Measurements from ENCODE around the gene PTGR3.
A peak's percentile ranks its signal among the peaks of the same experiment; 100 is the strongest.

PTGR3 gene

DNA sequence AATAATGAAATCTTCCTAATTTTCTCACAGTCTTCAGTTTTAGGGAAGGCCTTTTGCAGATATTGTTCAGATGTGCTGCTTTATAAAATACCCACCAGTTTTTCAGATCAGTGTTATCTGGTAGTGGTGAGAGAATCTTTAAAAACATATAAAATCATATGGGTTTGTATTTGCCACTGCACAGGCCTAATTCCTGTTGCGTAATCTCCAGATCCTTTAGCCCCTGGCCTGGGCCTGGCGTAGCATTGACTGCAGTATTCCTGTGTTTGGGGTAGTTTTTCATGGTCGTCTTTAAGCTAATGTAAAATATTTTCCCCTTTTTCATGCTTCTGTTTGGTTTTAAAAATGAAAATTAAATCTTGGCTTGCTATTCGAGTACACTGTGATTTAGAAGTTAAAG is 44.8 kb upstream of the PTGR3 start:
- no peak for TF ChIP-seq YY1 (IDR thresholded peaks at IDR 0.05; ENCODE audit: low read depth)
- TF ChIP-seq NFIC (IDR thresholded peaks at IDR 0.05), result no peak
- peak; percentile 84 for TF ChIP-seq CEBPB (IDR thresholded peaks at IDR 0.05)

DNA sequence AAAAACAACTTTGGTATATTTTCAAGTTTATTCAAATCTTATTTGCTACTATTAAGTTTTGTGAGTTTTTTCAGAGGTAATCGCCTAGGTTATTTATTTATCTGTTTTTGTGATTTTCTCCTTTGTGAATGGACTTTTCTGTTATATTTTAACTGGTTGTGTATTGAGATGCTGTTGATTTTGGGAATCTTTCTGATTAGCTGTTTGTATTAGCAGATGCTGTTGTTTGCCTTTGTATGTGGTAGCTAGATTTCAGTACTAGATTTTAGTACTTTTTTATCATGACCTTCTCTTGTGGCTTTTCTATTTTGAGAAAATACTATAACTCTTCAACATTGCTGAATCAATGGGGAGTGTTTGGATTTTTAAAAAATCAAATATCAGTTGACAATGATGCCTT is 44.1 kb upstream of the PTGR3 start:
- no peak for TF ChIP-seq RAD21 (IDR thresholded peaks at IDR 0.05; ENCODE audit: low read depth)
- TF ChIP-seq, protein P1, sequence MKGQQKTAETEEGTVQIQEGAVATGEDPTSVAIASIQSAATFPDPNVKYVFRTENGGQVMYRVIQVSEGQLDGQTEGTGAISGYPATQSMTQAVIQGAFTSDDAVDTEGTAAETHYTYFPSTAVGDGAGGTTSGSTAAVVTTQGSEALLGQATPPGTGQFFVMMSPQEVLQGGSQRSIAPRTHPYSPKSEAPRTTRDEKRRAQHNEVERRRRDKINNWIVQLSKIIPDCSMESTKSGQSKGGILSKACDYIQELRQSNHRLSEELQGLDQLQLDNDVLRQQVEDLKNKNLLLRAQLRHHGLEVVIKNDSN (IDR thresholded peaks at IDR 0.05), result no peak
- TF ChIP-seq, protein P2, sequence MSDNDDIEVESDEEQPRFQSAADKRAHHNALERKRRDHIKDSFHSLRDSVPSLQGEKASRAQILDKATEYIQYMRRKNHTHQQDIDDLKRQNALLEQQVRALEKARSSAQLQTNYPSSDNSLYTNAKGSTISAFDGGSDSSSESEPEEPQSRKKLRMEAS (IDR thresholded peaks at IDR 0.05), result no peak
- no peak for TF ChIP-seq FOXM1 (IDR thresholded peaks at IDR 0.05; ENCODE audit: borderline replicate concordance, low read depth)
- TF ChIP-seq CREB1 (IDR thresholded peaks at IDR 0.05; ENCODE audit: low read depth), result no peak
- TF ChIP-seq TEAD4 (IDR thresholded peaks at IDR 0.05), result no peak
- TF ChIP-seq, protein P3, sequence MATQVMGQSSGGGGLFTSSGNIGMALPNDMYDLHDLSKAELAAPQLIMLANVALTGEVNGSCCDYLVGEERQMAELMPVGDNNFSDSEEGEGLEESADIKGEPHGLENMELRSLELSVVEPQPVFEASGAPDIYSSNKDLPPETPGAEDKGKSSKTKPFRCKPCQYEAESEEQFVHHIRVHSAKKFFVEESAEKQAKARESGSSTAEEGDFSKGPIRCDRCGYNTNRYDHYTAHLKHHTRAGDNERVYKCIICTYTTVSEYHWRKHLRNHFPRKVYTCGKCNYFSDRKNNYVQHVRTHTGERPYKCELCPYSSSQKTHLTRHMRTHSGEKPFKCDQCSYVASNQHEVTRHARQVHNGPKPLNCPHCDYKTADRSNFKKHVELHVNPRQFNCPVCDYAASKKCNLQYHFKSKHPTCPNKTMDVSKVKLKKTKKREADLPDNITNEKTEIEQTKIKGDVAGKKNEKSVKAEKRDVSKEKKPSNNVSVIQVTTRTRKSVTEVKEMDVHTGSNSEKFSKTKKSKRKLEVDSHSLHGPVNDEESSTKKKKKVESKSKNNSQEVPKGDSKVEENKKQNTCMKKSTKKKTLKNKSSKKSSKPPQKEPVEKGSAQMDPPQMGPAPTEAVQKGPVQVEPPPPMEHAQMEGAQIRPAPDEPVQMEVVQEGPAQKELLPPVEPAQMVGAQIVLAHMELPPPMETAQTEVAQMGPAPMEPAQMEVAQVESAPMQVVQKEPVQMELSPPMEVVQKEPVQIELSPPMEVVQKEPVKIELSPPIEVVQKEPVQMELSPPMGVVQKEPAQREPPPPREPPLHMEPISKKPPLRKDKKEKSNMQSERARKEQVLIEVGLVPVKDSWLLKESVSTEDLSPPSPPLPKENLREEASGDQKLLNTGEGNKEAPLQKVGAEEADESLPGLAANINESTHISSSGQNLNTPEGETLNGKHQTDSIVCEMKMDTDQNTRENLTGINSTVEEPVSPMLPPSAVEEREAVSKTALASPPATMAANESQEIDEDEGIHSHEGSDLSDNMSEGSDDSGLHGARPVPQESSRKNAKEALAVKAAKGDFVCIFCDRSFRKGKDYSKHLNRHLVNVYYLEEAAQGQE (IDR thresholded peaks at IDR 0.05; ENCODE audit: low read depth), result no peak
- TF ChIP-seq NFIC (IDR thresholded peaks at IDR 0.05), result no peak
- TF ChIP-seq EP300 (IDR thresholded peaks at IDR 0.05; ENCODE audit: borderline replicate concordance), result no peak

DNA sequence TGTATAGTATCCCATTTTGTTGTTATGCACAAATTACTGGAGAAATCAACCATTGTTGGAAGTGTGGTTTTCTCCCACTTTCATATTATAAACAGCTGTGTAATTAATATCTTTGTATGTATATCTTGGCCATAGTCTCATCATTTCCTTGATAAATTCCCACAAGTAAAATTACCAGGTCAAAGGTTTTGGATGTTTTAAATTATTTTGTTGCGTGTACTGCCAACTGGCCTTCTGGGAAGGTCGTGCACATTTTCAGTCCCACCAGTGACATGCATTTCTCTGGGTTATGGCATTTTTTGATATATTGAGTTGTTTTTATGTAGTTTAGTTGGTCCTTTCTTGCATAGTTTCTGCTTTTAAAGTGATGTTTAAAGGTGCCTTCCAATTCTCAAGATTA is 43.2 kb upstream of the PTGR3 start:
- no peak for TF ChIP-seq CREB1 (IDR thresholded peaks at IDR 0.05; ENCODE audit: low read depth)
- TF ChIP-seq EP300 (IDR thresholded peaks at IDR 0.05; ENCODE audit: borderline replicate concordance), result no peak
- no peak for TF ChIP-seq FOXM1 (IDR thresholded peaks at IDR 0.05; ENCODE audit: borderline replicate concordance, low read depth)
- TF ChIP-seq, protein P1 (IDR thresholded peaks at IDR 0.05), result no peak
- no peak for TF ChIP-seq EGR1 (IDR thresholded peaks at IDR 0.05)
- TF ChIP-seq ZBTB7A (IDR thresholded peaks at IDR 0.05; ENCODE audit: low read depth), result no peak

DNA sequence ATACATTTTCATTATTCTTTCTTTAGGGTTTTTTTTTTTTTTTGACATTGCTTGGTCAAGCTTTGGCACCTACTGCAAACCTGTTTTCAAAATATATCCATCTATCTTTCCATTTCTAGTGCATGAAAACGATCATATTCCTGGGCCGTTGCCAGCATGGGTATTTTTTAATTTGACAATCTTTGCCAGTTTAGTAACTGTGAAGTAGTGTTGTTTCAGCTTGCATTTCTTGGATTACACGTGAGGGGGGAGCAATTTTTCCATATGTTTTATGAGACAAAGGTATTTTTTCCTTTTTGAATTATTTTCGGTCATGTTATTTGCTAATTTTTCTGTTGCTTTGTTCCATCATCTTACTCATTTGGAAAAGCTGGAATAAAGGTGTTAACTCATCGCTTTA is 42.5 kb upstream of the PTGR3 start:
- TF ChIP-seq EGR1 (IDR thresholded peaks at IDR 0.05) (no peak), EP300 (IDR thresholded peaks at IDR 0.05; ENCODE audit: borderline replicate concordance) (no peak)
- TF ChIP-seq, protein P2 (IDR thresholded peaks at IDR 0.05), result no peak

DNA sequence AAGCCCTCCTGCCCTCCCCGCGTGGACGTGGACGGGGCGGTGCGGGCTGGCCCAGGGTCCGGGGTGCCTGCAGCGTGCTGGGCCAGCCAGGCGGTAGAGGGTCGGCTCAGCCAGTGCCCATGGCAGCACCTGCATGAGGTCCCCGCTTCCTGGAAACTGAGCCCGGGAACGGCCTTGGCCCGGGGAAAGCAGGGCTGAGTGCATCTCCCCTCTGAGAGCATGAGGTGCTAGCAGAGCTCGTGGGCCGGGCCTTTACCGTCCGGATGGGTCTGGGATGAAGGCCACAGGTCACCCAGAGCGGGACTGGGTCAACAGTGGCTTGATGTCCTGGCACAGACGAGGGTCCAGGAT is 41.5 kb upstream of the PTGR3 start:
- TF ChIP-seq TCF12 (IDR thresholded peaks at IDR 0.05; ENCODE audit: low read depth), result no peak
- TF ChIP-seq TEAD4 (IDR thresholded peaks at IDR 0.05), result no peak
- TF ChIP-seq FOXM1 (IDR thresholded peaks at IDR 0.05; ENCODE audit: borderline replicate concordance, low read depth), result no peak
- TF ChIP-seq TAF1 (IDR thresholded peaks at IDR 0.05; ENCODE audit: low read depth), result no peak
- TF ChIP-seq NFIC (IDR thresholded peaks at IDR 0.05), result no peak
- no peak for TF ChIP-seq EGR1 (IDR thresholded peaks at IDR 0.05)
- TF ChIP-seq ZBTB7A (IDR thresholded peaks at IDR 0.05; ENCODE audit: low read depth), result no peak
- TF ChIP-seq RAD21 (IDR thresholded peaks at IDR 0.05; ENCODE audit: low read depth), result no peak
- TF ChIP-seq, protein P3 (IDR thresholded peaks at IDR 0.05; ENCODE audit: low read depth), result no peak
- TF ChIP-seq EP300 (IDR thresholded peaks at IDR 0.05; ENCODE audit: borderline replicate concordance), result no peak
- TF ChIP-seq, protein P2 (IDR thresholded peaks at IDR 0.05), result no peak

DNA sequence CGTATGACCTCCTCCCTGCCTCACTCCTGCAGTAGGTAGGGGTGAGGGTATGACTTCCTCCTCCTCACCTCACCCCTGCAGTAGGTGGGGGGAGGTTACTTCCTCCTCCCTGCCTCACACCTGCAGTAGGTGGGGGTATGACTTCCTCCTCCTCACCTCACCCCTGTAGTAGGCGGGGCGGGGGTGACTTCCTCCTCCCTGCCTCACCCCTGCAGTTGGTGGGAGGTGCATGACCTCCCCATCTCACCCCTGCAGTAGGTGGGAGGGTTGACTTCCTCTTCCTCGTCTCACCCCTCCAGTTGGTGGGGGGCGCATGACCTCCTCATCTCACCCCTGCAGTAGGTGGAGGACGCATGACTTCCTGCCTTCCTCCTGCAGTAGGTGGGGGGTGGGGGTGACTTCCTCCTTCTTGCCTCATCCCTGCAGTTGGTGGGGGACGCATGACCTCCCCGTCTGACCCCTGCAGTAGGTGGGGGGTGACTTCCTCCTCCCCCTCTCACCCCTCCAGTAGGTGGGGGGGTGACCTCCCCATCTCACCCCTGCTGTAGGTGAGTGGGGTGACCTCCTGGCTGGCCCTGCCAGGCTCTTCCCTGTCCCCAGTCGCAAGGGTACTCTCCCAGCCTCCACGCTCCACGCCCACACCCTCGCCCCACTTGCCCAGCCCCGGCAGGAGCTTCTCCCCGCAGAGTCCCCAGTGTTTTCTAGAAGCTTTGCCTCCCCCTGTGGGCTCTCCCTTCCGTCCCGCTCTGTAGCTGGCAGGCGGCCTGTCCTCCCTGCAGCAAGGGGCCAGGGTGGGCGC is 40.9 kb upstream of the PTGR3 start:
- TF ChIP-seq RAD21 (IDR thresholded peaks at IDR 0.05; ENCODE audit: low read depth), result no peak

DNA sequence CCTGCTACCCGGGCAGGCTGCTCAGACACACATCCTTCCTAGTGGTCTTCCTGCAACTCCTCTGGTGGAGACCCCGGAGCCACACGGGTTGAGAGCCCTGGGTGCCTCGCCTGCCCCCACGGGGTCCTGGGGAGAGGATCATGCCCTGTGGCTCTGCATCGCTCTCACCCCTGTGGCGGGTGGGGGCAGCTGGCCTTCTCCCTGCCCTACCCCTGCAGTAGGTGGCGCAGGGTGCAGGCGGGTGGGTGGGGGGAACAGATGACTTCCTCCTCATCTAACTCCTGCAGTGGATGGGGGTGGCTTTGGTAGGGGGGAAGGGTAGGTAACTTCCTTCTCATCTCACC is 40.2 kb upstream of the PTGR3 start:
- TF ChIP-seq CREB1 (IDR thresholded peaks at IDR 0.05; ENCODE audit: low read depth), result no peak
- TF ChIP-seq, protein P1 (IDR thresholded peaks at IDR 0.05), result no peak
